ENCODE measurements around the gene ABL1. TPM values are rescaled to one million over a fixed set of nuclear protein-coding genes. Genes with fewer than 3 reads are reported as not detected.

The ABL1 gene
- total and polyA plus RNA-seq, 5 donors from 2014 or later, result 5.5 to 33.9 (median 8.6) TPM

DNA sequence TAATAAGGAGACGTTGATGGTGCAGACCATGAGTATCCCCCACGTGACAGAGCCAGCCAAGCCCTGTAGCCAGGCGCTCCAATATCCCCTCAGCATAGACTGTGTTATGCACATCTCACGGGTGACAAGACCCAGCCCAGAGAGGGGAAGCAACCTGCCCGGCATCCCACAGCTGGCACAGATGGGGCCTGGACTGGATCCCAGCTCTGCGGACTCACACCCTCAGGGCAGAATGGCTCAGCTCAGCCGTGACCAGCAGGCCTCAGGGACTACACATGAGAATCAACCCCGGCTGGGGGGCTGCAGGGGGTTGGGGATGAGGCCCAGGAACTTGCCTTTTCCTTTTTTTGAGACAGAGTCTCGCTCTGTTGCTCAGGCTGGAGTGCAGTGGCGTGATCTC is 92.3 kb downstream of the ABL1 start:
- Mint-ChIP-seq H3K27me3 (peaks cover 10% of the 10 kb centered on the region), H3K4me1 (no peaks in the 10 kb centered on the region), H3K36me3 (no peaks in the 10 kb centered on the region), H3K9me3 (no peaks in the 10 kb centered on the region), H3K27ac (peak overlapping the region in 1 of 3 donors; percentile 57), H3K4me3 (no peak overlapping the region)
- H3K9me3 ChIP-seq (ENCODE audit: control insufficient read depth in 2 of 2, low read length in 2 of 2), result no peaks in the 10 kb centered on the region
- DNase-seq (no peak), ATAC-seq (ENCODE audit: low read depth in 2 of 2) (no peak)
- no peaks in the 10 kb centered on the region for H3K36me3 ChIP-seq (ENCODE audit: control insufficient read depth, insufficient read depth, low read length)
- H3K27me3 ChIP-seq (ENCODE audit: control insufficient read depth, insufficient read depth, low read length), result no peaks in the 10 kb centered on the region
- no peak overlapping the region for H3K4me3 ChIP-seq (ENCODE audit: low read depth, low read length)
- H3K4me1 ChIP-seq (ENCODE audit: control insufficient read depth, insufficient read depth, low read length, poor library complexity, severe bottlenecking), result no peaks in the 10 kb centered on the region
- no peak overlapping the region for H3K27ac ChIP-seq (ENCODE audit: insufficient read depth, low read length, poor library complexity, severe bottlenecking)

DNA sequence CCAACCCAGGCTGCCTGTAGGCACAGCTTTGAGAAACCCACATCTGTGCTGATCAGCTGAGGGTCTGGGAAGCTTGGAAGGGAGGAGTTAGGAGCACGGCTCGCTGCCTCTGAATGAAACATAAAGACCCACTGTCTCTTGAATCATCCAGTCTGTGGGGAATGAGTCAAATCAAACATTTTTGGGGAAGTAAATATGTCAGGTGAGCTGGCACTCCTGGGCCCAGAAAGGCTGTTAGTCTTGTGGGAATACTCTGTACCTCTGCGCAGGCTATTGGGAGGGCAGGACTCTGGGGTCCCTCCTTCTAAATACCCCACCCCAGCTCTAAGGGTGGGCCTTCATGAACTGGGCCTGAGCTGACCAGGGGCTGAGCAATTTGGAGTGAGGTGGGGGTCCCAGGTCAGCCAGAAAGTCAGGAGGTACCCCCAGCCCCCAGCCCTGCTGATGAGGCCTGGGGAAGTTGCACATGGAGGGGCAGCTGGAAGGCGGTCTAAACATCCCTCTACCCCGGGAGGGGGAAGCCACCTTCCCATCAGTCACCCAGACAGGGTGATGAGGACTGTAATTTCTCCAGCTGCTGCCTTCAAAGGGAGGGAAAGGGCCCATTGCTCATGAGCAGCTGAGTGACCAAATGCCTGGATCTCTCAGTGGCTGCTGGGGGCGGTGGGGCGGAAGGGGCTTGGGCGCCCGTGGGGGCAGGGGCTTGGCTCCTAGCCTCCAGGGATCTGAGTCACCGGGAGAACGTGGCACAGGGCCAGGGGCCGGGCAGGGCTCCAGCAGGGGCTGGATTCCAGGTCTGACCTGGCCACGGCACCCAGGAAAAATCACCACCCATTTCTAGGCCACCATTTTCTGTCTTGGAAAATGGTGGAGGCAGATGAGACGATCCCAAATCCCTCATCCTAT is 93.2 kb downstream of the ABL1 start:
- Histone ChIP-seq H3K27me3 (ENCODE audit: control insufficient read depth, insufficient read depth, low read length) (no peaks in the 10 kb centered on the region), H3K4me1 (ENCODE audit: control insufficient read depth, insufficient read depth, low read length, poor library complexity, severe bottlenecking) (no peaks in the 10 kb centered on the region), H3K9me3 (ENCODE audit: control insufficient read depth in 2 of 2, low read length in 2 of 2) (no peaks in the 10 kb centered on the region), H3K4me3 (ENCODE audit: low read depth, low read length) (no peak overlapping the region), H3K27ac (ENCODE audit: insufficient read depth, low read length, poor library complexity, severe bottlenecking) (no peak overlapping the region), H3K36me3 (ENCODE audit: control insufficient read depth, insufficient read depth, low read length) (no peaks in the 10 kb centered on the region)
- no peak for DNase-seq
- Mint-ChIP-seq H3K27ac (no peak overlapping the region), H3K9me3 (no peaks in the 10 kb centered on the region), H3K4me1 (no peaks in the 10 kb centered on the region), H3K36me3 (no peaks in the 10 kb centered on the region), H3K4me3 (no peak overlapping the region), H3K27me3 (peaks cover 19% of the 10 kb centered on the region)
- ATAC-seq (ENCODE audit: low read depth in 2 of 2), result no peak

DNA sequence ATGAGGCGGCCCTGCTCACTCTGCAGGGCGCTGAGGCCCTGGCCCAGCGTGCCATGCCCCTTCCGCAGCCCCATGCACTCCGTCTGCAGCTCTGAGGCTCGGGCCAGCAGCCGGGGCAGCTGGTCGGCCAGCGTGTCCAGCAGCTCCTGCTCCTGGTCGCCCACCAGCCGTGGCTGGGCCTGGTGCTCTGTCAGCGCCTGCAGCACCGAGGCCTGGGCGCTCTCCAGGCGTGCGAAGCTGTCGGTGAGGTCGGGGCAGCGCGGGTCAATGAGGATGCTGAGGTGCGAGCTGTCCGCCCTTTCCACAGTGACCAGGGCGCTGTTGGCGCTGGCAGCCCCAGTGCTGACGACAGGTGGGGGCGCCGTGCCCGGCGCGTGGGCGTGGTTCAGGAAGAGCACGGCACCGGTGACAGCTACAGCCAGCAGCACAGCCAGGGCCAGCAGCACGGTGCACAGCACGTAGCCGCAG is 94.6 kb downstream of the ABL1 start:
- H3K27me3 Mint-ChIP-seq, result peaks cover 25% of the 10 kb centered on the region
- no peaks in the 10 kb centered on the region for H3K4me1 Mint-ChIP-seq
- H3K4me3 Mint-ChIP-seq, result no peak overlapping the region
- Histone ChIP-seq H3K36me3 (ENCODE audit: control insufficient read depth, insufficient read depth, low read length) (no peaks in the 10 kb centered on the region), H3K4me1 (ENCODE audit: control insufficient read depth, insufficient read depth, low read length, poor library complexity, severe bottlenecking) (no peaks in the 10 kb centered on the region), H3K9me3 (ENCODE audit: control insufficient read depth in 2 of 2, low read length in 2 of 2) (no peaks in the 10 kb centered on the region), H3K27me3 (ENCODE audit: control insufficient read depth, insufficient read depth, low read length) (no peaks in the 10 kb centered on the region), H3K4me3 (ENCODE audit: low read depth, low read length) (no peak overlapping the region), H3K27ac (ENCODE audit: insufficient read depth, low read length, poor library complexity, severe bottlenecking) (no peak overlapping the region)
- H3K9me3 Mint-ChIP-seq, result no peaks in the 10 kb centered on the region
- ATAC-seq (ENCODE audit: low read depth in 2 of 2) (no peak), DNase-seq (no peak)
- H3K36me3 Mint-ChIP-seq, result no peaks in the 10 kb centered on the region
- H3K27ac Mint-ChIP-seq, result no peak overlapping the region

DNA sequence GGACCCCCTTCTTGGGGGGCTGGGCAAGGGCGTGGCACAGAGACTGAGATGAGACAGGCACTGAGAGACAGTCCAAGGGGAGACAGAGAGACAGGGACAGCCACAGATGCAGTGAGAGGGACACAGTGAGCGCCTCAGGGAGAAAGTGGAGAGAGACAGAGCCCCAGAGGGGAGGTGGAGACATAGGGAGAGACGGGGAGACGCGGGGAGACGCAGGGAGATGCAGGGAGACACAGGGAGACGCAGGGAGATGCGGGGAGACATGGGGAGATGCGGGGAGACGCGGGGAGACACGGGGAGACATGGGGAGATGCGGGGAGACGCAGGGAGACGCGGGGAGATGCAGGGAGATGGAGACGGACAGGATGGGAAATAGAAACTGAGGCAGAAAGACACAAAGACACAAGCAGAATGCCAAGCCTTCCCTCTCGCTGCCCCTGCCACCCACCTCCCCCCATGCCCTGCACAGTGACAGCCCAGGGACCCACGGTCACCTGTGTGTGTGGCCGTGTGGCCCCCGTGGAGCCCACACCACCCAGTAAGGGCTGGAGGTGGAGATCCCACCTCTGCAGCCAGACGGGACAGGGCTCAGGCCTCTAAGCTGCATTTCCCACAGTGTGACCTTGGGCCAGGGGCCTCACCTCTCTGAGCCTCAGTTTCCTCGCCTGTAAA is 95.2 kb downstream of the ABL1 start:
- peaks cover 32% of the 10 kb centered on the region for H3K27me3 Mint-ChIP-seq
- H3K36me3 Mint-ChIP-seq, result no peaks in the 10 kb centered on the region

DNA sequence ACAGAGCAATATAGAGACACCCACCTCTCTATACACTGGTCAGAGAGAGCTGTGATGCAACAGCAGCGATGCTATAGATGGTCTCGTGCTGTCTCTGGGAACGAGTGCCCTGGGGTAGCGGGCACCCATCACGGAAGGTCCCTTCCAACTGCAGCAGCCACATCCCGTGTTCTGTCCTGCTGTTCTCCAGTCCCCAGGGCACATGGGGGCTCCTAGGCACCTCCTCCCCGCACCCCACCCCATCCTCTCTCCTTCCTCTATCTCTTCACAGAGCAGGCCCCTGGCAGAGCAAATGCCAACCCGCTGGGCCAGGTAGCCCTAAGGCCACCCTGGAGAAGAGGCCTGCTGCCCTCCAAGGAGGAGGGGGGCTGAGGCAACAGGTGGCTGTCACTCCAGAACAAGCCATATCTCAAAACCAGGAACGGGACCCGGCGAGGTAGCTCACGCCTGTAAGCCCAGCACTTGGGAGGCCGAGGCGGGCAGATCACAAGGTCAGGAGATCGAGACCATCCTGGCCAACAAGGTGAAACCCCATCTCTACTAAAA is 95.8 kb downstream of the ABL1 start:
- no peak overlapping the region for H3K4me3 Mint-ChIP-seq

More for the DNA sequence above, 95.2 kb downstream of the ABL1 start:
- H3K27ac ChIP-seq (ENCODE audit: insufficient read depth, low read length, poor library complexity, severe bottlenecking), result no peak overlapping the region
- no peaks in the 10 kb centered on the region for H3K27me3 ChIP-seq (ENCODE audit: control insufficient read depth, insufficient read depth, low read length)
- no peak overlapping the region for H3K4me3 Mint-ChIP-seq
- no peaks in the 10 kb centered on the region for H3K36me3 ChIP-seq (ENCODE audit: control insufficient read depth, insufficient read depth, low read length)
- no peaks in the 10 kb centered on the region for H3K4me1 ChIP-seq (ENCODE audit: control insufficient read depth, insufficient read depth, low read length, poor library complexity, severe bottlenecking)
- no peaks in the 10 kb centered on the region for H3K9me3 ChIP-seq (ENCODE audit: control insufficient read depth in 2 of 2, low read length in 2 of 2)
- ATAC-seq (ENCODE audit: low read depth in 2 of 2) (no peak), DNase-seq (no peak)
- no peaks in the 10 kb centered on the region for H3K9me3 Mint-ChIP-seq
- no peak overlapping the region for H3K27ac Mint-ChIP-seq
- no peaks in the 10 kb centered on the region for H3K4me1 Mint-ChIP-seq
- H3K4me3 ChIP-seq (ENCODE audit: low read depth, low read length), result no peak overlapping the region

DNA sequence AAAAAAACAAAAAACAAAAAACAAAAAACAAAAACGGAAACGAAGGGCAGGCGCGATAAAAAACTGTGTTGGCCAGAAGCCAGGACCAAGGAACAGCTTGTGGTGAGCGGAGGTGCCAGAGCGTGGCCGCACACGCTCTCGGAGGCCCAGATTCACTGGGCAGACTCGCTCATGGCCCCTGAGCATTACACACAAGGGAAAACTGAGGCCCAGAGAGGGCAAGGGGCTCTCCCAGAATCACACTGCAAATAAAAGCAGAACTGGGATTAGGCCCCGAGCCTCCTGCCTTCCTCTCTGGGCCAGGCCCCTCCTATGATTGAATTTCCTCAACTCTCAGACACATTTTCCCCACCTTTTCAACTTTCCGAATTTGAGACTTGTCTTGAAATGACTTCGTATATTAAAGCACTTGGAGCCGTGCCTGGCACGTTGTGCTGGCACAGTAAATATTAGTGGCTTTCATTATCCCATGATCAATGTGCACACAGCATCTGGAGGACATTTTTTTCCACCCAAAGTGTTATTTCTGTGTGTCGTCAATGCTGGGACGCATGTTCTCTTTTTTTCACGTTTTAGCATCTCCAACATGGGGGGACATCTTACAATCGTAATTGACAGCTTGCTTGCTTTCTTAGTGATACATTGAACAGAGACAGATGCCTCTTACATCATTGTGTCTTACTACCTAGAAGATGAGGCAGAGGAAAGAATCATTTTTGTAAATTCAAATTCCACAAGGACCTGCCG is 96.6 kb downstream of the ABL1 start:
- Histone ChIP-seq H3K36me3 (ENCODE audit: control insufficient read depth, insufficient read depth, low read length) (no peaks in the 10 kb centered on the region), H3K4me1 (ENCODE audit: control insufficient read depth, insufficient read depth, low read length, poor library complexity, severe bottlenecking) (no peaks in the 10 kb centered on the region), H3K27me3 (ENCODE audit: control insufficient read depth, insufficient read depth, low read length) (no peaks in the 10 kb centered on the region), H3K9me3 (ENCODE audit: control insufficient read depth in 2 of 2, low read length in 2 of 2) (no peaks in the 10 kb centered on the region), H3K4me3 (ENCODE audit: low read depth, low read length) (no peak overlapping the region), H3K27ac (ENCODE audit: insufficient read depth, low read length, poor library complexity, severe bottlenecking) (no peak overlapping the region)
- DNase-seq (no peak), ATAC-seq (ENCODE audit: low read depth in 2 of 2) (no peak)
- no peak overlapping the region for H3K4me3 Mint-ChIP-seq
- H3K27me3 Mint-ChIP-seq, result peaks cover 41% of the 10 kb centered on the region
- no peaks in the 10 kb centered on the region for H3K36me3 Mint-ChIP-seq
- H3K9me3 Mint-ChIP-seq, result peaks cover 0 to 3% (median 0%) of the 10 kb centered on the region in 7 donors
- H3K4me1 Mint-ChIP-seq, result no peaks in the 10 kb centered on the region
- no peak overlapping the region for H3K27ac Mint-ChIP-seq

More for the DNA sequence above, 95.8 kb downstream of the ABL1 start:
- peaks cover 0 to 1% (median 0%) of the 10 kb centered on the region in 7 donors for H3K9me3 Mint-ChIP-seq
- Histone ChIP-seq H3K36me3 (ENCODE audit: control insufficient read depth, insufficient read depth, low read length) (no peaks in the 10 kb centered on the region), H3K27me3 (ENCODE audit: control insufficient read depth, insufficient read depth, low read length) (no peaks in the 10 kb centered on the region), H3K9me3 (ENCODE audit: control insufficient read depth in 2 of 2, low read length in 2 of 2) (no peaks in the 10 kb centered on the region), H3K4me1 (ENCODE audit: control insufficient read depth, insufficient read depth, low read length, poor library complexity, severe bottlenecking) (no peaks in the 10 kb centered on the region), H3K27ac (ENCODE audit: insufficient read depth, low read length, poor library complexity, severe bottlenecking) (no peak overlapping the region), H3K4me3 (ENCODE audit: low read depth, low read length) (no peak overlapping the region)
- H3K36me3 Mint-ChIP-seq, result no peaks in the 10 kb centered on the region
- no peak for ATAC-seq (ENCODE audit: low read depth in 2 of 2)
- DNase-seq, result no peak
- H3K27ac Mint-ChIP-seq, result no peak overlapping the region
- no peaks in the 10 kb centered on the region for H3K4me1 Mint-ChIP-seq
- peaks cover 35% of the 10 kb centered on the region for H3K27me3 Mint-ChIP-seq

DNA sequence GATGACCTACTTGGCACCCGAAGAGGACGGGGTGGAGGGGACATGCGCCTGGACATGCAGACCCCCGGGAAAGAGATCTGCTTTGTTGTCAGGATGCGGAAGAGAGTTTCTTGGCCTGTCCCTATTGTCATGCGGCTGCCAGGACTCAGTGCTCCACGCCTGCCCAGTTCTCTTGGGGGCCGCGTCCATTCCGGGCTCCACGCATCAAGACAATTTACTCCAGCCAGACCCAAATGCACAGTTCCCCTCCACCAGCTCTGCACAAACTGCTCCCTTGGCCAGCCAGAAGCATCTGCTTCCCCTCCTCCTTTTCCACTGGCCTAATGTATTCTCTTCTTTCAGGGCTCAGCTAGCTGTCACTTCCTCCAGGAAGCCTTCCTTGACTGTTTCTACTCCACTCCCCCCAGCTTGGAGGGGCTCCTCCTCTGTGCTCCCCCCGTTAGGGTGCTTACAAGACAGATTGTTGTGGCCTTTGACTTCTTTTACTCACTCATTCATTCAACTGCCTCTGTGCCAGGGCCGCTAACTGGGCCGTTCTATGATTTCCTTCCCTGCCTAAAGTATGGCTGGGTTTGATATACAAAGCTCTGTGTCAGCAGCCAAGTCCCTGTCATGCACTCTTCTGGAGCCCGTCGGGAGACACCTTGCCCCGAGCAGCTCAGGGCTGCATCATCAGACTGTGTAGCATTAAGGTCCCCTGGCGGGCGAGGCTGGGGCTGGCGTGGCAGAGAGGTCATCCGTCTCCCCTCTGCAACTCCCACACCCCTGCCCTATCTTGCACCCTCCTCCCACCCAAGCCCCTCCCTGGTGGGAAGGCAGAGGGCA is 97.4 kb downstream of the ABL1 start:
- Mint-ChIP-seq H3K4me3 (no peak overlapping the region), H3K36me3 (no peaks in the 10 kb centered on the region), H3K27ac (peak overlapping the region in 1 of 3 donors; percentile 52), H3K9me3 (peaks cover 0 to 4% (median 0%) of the 10 kb centered on the region in 7 donors), H3K4me1 (peaks cover 0 to 6% (median 0%) of the 10 kb centered on the region in 4 donors), H3K27me3 (peaks cover 48% of the 10 kb centered on the region)
- Histone ChIP-seq H3K9me3 (ENCODE audit: control insufficient read depth in 2 of 2, low read length in 2 of 2) (no peaks in the 10 kb centered on the region), H3K4me3 (ENCODE audit: low read depth, low read length) (no peak overlapping the region), H3K4me1 (ENCODE audit: control insufficient read depth, insufficient read depth, low read length, poor library complexity, severe bottlenecking) (no peaks in the 10 kb centered on the region), H3K36me3 (ENCODE audit: control insufficient read depth, insufficient read depth, low read length) (no peaks in the 10 kb centered on the region), H3K27ac (ENCODE audit: insufficient read depth, low read length, poor library complexity, severe bottlenecking) (no peak overlapping the region), H3K27me3 (ENCODE audit: control insufficient read depth, insufficient read depth, low read length) (peaks cover under 1% of the 10 kb centered on the region)
- no peak for DNase-seq
- no peak for ATAC-seq (ENCODE audit: low read depth in 2 of 2)
